Transverse colon (tissue), 4 donors: Measurements from ENCODE around the gene CTSL.

Experiments used
- CTCF ChIP-seq, 5 experiments: fragments of 200-600 bp in 3 of 5; fragments of 450-650 bp in 2 of 5; sonication (generic) in 3 of 5; IDR thresholded peaks; 1 replicate in 2 of 5; 2 replicates in 3 of 5; pipeline ENCODE4 v1.5.1; 2016 to 2017; ENCODE audit warnings: antibody characterized with exemption in 5 of 5, inconsistent platforms in 3 of 5, mild to moderate bottlenecking in 2 of 5, moderate library complexity in 1 of 5
- POLR2A ChIP-seq: fragments of 450-650 bp; IDR thresholded peaks from one replicate; pipeline ENCODE4 v1.6.1; 2016; ENCODE audit warnings: antibody characterized with exemption, mild to moderate bottlenecking, moderate library complexity
- POLR2AphosphoS5 ChIP-seq, 3 donors: sonication (generic); formaldehyde crosslinking; IDR thresholded peaks; one replicate each; pipeline ENCODE4 v1.6.1; 2016; ENCODE audit warnings: antibody characterized with exemption in 3 of 3

- no peak for TF ChIP-seq POLR2AphosphoS5 (IDR thresholded peaks at IDR 0.05)
- TF ChIP-seq CTCF (IDR thresholded peaks at IDR 0.05) = no peak
- TF ChIP-seq POLR2A = no peak
Observed at GRCh38 chr9:87708546-87708945, 17.4 kb upstream of the CTSL start.
